Transverse colon (tissue), 4 donors: ENCODE data around the gene RPGR. TPM values are rescaled to one million over a fixed set of nuclear protein-coding genes. Genes with fewer than 3 reads are reported as not detected.

Experiments
- DNase-seq: peaks from one replicate; pipeline ENCODE4 v3.0.0-alpha.2; 2019
- H3K27ac ChIP-seq, 4 donors: fragments of 200-600 bp; sonication (generic); 2 replicates each; pipeline ENCODE4 v1.5.1; 2016 to 2018; ENCODE audit warnings: inconsistent platforms in 4 of 4
- H3K27me3 ChIP-seq: fragments of 200-600 bp; sonication (generic); 2 replicates; pipeline ENCODE4 v1.5.1; 2017; ENCODE audit warnings: inconsistent platforms
- H3K36me3 ChIP-seq, 4 donors: fragments of 200-600 bp; sonication (generic); 2 replicates each; pipeline ENCODE4 v1.5.1; 2017 to 2019; ENCODE audit warnings: inconsistent platforms in 4 of 4
- H3K4me1 ChIP-seq, 4 donors: fragments of 200-600 bp; sonication (generic); 2 replicates each; pipeline ENCODE4 v1.5.1; 2017 to 2020; ENCODE audit warnings: inconsistent platforms in 4 of 4
- H3K4me3 ChIP-seq, 4 donors: fragments of 200-600 bp; sonication (generic); 1 replicate in 1 of 4; 2 replicates in 3 of 4; pipeline versions ENCODE4 v1.5.1 to v1.6.1; 2017 to 2019; ENCODE audit warnings: inconsistent platforms in 4 of 4
- H3K9me3 ChIP-seq, 2 donors: fragments of 200-600 bp; sonication (generic); 2 replicates each; pipeline ENCODE4 v1.5.1; 2017 to 2019; ENCODE audit warnings: inconsistent platforms in 2 of 2
- CTCF ChIP-seq, 5 experiments: fragments of 200-600 bp in 3 of 5; fragments of 450-650 bp in 2 of 5; sonication (generic) in 3 of 5; IDR thresholded peaks; 1 replicate in 2 of 5; 2 replicates in 3 of 5; pipeline ENCODE4 v1.5.1; 2016 to 2017; ENCODE audit warnings: antibody characterized with exemption in 5 of 5, inconsistent platforms in 3 of 5, mild to moderate bottlenecking in 2 of 5, moderate library complexity in 1 of 5
- EP300 ChIP-seq: sonication (generic); formaldehyde crosslinking; IDR thresholded peaks from one replicate; pipeline ENCODE4 v1.6.1; 2017; ENCODE audit warnings: antibody characterized with exemption, low read depth
- POLR2A ChIP-seq: fragments of 450-650 bp; IDR thresholded peaks from one replicate; pipeline ENCODE4 v1.6.1; 2016; ENCODE audit warnings: antibody characterized with exemption, mild to moderate bottlenecking, moderate library complexity
- POLR2AphosphoS5 ChIP-seq, 3 donors: sonication (generic); formaldehyde crosslinking; IDR thresholded peaks; one replicate each; pipeline ENCODE4 v1.6.1; 2016; ENCODE audit warnings: antibody characterized with exemption in 3 of 3
- WGBS, 2 donors: methylation state at CpG; one replicate each; pipeline ENCODE4 v1.1.5; 2018; ENCODE audit warnings: low coverage in 1 of 2; 5-methylcytosine and 5-hydroxymethylcytosine counted together
- in situ Hi-C, 4 donors: fragments of 200-750 bp; cut with MboI; loops; one replicate each; pipeline versions ENCODE4 v1.15.0 to v1.15.1; 2017; ENCODE audit warnings: low sequenced_read_pairs in 3 of 4, low pct_ligation_motif_present in 1 of 4, low pct_unique_long_range_greater_than_20kb in 1 of 4
- intact Hi-C: fragments of 100-400 bp; cut with DNase I; formaldehyde crosslinking; loops from one replicate; pipeline ENCODE4 v1.15.1; 2023; ENCODE audit warnings: low total_unique reads
- total RNA-seq, 4 donors: library from RNA; depleted of rRNA; stranded (reverse); fragments of >200 nt; gene quantifications; one replicate each; pipeline ENCODE4 v1.1.0, GENCODE V29; 2016

RPGR gene
- total RNA-seq, 4 donors from 2014 or later: 11.9 to 33.3 (median 23.7) TPM

DNA sequence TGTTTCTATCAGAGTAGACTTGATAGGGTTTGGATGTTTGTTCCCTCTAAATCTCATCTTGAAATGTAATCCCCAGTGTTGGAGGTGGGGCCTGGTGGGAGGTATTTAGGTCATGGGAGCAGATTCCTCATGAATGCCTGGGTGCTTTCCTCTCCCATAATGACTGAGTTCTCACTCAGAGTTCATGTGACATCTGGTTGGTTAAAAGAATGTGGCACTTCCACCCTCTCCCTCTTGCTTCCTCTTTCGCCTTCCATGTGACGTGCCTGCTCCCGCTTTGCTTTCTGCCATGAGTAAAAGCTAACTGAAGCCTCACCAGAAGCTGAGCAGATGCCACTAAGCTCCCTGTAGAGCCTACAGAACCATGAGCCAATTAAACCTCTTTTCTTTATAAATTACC is 59.3 kb downstream of the RPGR start:
- no peak for TF ChIP-seq POLR2A
- no peak for TF ChIP-seq EP300
- no peak for TF ChIP-seq POLR2AphosphoS5 (IDR thresholded peaks at IDR 0.05)
- no peak for TF ChIP-seq CTCF (IDR thresholded peaks at IDR 0.05)
- WGBS, 2 donors: 85% methylated on average over 3 of the region's 3 CpGs; no CpG with 5 or more reads in 1 of the 2 donors
- in situ Hi-C loops: loop anchor here in 1 of 4 donors (25.0 kb wide), 1 partner anchor 94 kb away; the partner anchor contains the start of gene OTC
- Histone ChIP-seq H3K4me3 (no peak overlapping the region), H3K27ac (no peak overlapping the region), H3K9me3 (no peaks in the 10 kb centered on the region), H3K27me3 (no peaks in the 10 kb centered on the region), H3K4me1 (no peaks in the 10 kb centered on the region), H3K36me3 (no peaks in the 10 kb centered on the region)
- DNase-seq: no peak
- intact Hi-C loops: no loop called here

DNA sequence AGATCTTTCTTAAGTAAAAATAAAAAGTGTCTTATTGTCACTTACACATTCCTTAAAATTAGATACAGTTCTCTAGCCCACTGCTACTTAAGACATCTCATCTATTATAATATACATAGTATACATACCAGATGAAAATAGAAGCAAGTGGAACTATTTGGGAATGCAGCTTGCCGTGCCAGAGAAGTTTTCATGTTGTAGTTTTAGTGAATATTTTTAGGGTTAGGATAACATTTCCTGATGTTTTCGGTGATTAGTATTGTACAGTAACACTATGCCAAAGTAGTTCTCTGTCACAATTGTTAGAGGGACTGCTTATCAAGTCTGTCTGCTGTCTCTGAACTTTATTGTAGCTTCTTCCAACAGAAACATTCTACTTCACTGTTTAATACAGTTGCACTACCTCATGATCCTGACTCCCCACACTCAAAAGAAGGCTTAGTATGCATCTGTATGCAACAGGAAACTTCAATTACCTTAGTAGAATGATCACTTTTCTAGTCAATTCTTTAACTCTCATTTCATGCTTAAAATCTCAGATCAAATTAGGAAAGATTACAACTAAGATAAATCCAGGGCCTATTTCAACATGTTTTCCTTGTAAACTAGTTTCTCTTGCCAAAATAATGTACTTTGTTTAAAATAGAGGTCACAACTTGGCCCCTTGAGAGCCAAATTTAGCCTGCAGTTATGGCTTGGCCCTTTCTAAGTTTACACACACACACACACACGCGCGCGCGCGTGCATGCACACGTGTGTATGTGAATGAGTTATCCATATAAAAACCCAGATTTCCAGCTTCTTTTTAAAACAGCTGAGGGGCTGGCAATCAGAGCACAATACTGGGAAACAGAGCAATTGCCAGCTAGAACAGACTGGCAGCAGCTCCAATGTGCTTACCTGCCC is 64.3 kb downstream of the RPGR start:
- H3K4me1 ChIP-seq: no peaks in the 10 kb centered on the region
- H3K27me3 ChIP-seq: no peaks in the 10 kb centered on the region
- intact Hi-C loops: no loop called here
- no peak overlapping the region for H3K27ac ChIP-seq
- H3K9me3 ChIP-seq: no peaks in the 10 kb centered on the region
- in situ Hi-C loops: loop anchor here in 1 of 4 donors (25.0 kb wide), 1 partner anchor 99 kb away; the partner anchor contains the start of gene OTC
- no peak overlapping the region for H3K4me3 ChIP-seq
- 79% methylated on average over 9 of the region's 9 CpGs; no CpG with 5 or more reads in 1 of the 2 donors for WGBS, 2 donors
- H3K36me3 ChIP-seq: no peaks in the 10 kb centered on the region
- TF ChIP-seq POLR2A (no peak), EP300 (no peak), POLR2AphosphoS5 (IDR thresholded peaks at IDR 0.05) (no peak)
- no peak for DNase-seq

DNA sequence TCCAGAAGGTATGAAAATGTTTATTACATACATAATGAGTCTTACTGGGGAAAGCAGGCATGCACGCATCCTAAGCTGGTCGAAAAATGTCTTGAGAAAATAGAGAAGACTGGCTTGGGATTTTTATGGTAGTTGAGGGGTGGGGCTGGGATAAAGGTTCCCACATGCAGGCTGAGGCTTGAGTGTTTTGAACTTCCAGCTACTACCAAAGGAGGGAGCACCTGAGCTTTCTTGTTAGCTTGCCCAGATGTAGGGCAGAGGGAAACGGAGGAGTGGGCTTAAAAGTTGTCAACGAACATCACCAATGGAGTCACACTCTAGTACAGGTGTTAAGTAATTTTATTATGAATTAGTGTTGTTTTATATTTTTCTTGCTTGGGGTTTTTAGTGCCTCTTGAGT is 67.1 kb downstream of the RPGR start:
- in situ Hi-C loops: loop anchor here in 1 of 4 donors (25.0 kb wide), 1 partner anchor 102 kb away; the partner anchor contains the start of gene OTC
- TF ChIP-seq CTCF (IDR thresholded peaks at IDR 0.05): peak; percentile 20 to 28 (median 21)
- TF ChIP-seq POLR2A: no peak
- no peak for TF ChIP-seq EP300

DNA sequence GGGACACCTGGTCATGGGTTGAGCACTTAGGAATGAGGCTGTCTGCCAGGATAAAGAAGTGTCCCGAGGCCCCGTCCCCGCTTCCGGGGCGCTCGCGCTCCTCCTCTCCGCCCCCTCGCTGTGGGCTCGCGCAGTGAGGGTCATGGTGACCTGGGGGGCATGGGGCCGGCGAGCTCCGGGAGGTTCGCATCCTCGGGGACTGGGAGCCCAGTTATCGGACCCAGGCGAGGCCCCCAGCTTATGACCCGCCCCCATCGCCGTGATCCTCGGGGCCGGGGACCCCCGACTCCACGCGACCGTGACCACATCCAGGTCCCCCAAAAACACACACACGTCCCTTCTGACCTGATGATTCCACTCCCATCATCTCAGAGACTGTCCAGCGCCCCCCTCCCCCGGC is 71.3 kb downstream of the RPGR start:
- H3K4me1 ChIP-seq: no peaks in the 10 kb centered on the region
- in situ Hi-C loops (loop anchor here in 1 of 4 donors (25.0 kb wide), 1 partner anchor 106 kb away; the partner anchor contains the start of gene OTC), intact Hi-C loops (loop anchor here (5.0 kb wide), 1 partner anchor 511 kb away; no protein-coding TSS in a partner anchor)
- TF ChIP-seq POLR2A (no peak), POLR2AphosphoS5 (IDR thresholded peaks at IDR 0.05) (no peak), EP300 (no peak), CTCF (IDR thresholded peaks at IDR 0.05) (no peak)
- no peaks in the 10 kb centered on the region for H3K36me3 ChIP-seq
- WGBS, 2 donors: 91% methylated on average over 30 of the region's 30 CpGs; no CpG with 5 or more reads in 1 of the 2 donors
- no peak overlapping the region for H3K27ac ChIP-seq
- no peak for DNase-seq
- H3K27me3 ChIP-seq: no peaks in the 10 kb centered on the region
- H3K9me3 ChIP-seq: no peaks in the 10 kb centered on the region
- no peak overlapping the region for H3K4me3 ChIP-seq

More for the DNA sequence above, 67.1 kb downstream of the RPGR start:
- no peak overlapping the region for H3K27ac ChIP-seq
- H3K27me3 ChIP-seq: no peaks in the 10 kb centered on the region
- peak; percentile 25 for DNase-seq
- no peaks in the 10 kb centered on the region for H3K9me3 ChIP-seq
- whole genome bisulfite sequencing, 2 donors: 27 to 40% methylated on average over 1 to 4 of the region's 4 CpGs
- H3K36me3 ChIP-seq: no peaks in the 10 kb centered on the region
- H3K4me1 ChIP-seq: no peaks in the 10 kb centered on the region
- H3K4me3 ChIP-seq: no peak overlapping the region
- intact Hi-C loops: no loop called here
